LNCAP (cell line): ENCODE results near the gene ANXA4.

Experiments
- CTCF ChIP-seq: fragments of 450-650 bp; IDR thresholded peaks from 2 replicates; pipeline ENCODE4 v1.5.1; 2017; ENCODE audit warnings: mild to moderate bottlenecking

The ANXA4 gene

DNA sequence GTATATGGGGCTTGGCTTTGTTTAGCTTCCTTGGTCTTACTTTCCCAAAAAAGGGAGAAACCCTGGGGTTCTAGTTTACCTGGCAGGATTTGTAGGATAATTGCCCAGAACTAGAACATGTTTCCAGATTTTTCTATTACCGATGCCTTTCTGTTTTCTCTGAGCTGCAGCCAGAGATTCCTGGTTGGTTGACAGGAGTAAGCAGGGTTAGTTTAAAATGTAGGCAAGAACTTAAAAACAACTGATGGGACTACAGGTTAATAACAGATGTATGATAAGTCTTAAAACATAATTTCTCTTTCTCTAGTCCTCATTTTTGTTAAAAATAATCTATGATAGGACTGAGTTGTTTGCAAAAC, 48.6 kb downstream of the ANXA4 start:
- no peak for TF ChIP-seq CTCF

- TF ChIP-seq CTCF, result no peak
Measured at GRCh38 chr2:69791045-69791444, 49.1 kb downstream of the ANXA4 start.

GRCh38 chr2:69796174-69796573, 54.2 kb downstream of the ANXA4 start:
- no peak for TF ChIP-seq CTCF

- TF ChIP-seq CTCF, result no peak
Measured at GRCh38 chr2:69797235-69797634, 55.3 kb downstream of the ANXA4 start.

GRCh38 chr2:69797836-69798289, 55.9 kb downstream of the ANXA4 start:
- TF ChIP-seq CTCF, result no peak

GRCh38 chr2:69798290-69798908, 56.5 kb downstream of the ANXA4 start:
- no peak for TF ChIP-seq CTCF

DNA sequence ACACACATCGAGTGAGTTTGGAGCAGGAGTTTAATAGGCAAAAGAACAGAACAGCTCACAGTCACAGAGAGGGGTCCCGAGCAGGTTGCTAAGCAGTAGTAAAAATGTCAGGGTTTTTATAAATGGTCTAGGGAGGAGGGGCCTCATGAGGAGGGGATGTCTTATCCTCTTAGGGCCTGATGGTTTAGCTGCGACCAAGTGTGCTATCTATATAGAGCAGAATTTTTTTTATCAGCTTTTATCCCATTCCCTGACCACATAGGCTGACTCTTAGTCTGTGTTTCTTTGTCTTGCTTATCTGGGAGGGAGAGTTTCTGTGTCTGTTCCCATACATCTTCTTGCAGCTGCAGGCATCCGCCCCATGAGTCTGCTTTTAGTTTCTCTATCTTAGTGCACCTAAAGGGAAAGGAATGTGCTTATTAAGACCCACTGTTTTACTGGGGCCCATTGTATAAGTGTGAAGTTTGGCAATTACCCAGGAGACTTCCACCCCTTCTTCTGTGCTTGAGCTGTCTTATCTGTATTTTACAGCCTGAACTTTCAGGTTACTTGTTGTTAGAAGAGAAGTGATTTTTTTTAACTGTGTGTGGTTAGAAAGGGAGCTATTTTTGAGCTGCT, 57.1 kb downstream of the ANXA4 start:
- no peak for TF ChIP-seq CTCF
